GM23338 (cell line): ENCODE results near the gene ASIC3. TPM values are rescaled to one million over a fixed set of nuclear protein-coding genes. Genes with fewer than 3 reads are reported as not detected.
A peak's percentile ranks its signal among the peaks of the same experiment; 100 is the strongest.
"Not testable (repeated sequence)": the region's sequence is repeated elsewhere in the genome, so short reads cannot be mapped to it uniquely, and the experiment has no call there.

Source experiments
- ATAC-seq: fragments of 200-7000 bp; cut with Tn5 transposase; 3 replicates; pipeline ENCODE4 v1.9.1; 2020
- DNase-seq: peaks from one replicate; pipeline ENCODE4 v3.0.0-alpha.2; 2015; ENCODE audit warnings: low spot score
- H2AFZ ChIP-seq: fragments of 200-600 bp; sonication (generic); 2 replicates; pipeline ENCODE4 v1.8.0; 2016; ENCODE audit warnings: antibody characterized with exemption, mild to moderate bottlenecking, moderate library complexity
- H3F3A ChIP-seq: fragments of 200-600 bp; sonication (generic); replicated peaks from 2 replicates; pipeline ENCODE4 v1.8.0; 2017; ENCODE audit warnings: antibody characterized with exemption, mixed run types, low read depth
- H3K27ac ChIP-seq: fragments of 200-600 bp; sonication (generic); 2 replicates; pipeline ENCODE4 v1.6.1; 2016; ENCODE audit warnings: low read depth
- H3K27me3 ChIP-seq: fragments of 200-600 bp; sonication (generic); 2 replicates; pipeline ENCODE4 v1.8.0; 2016; ENCODE audit warnings: mild to moderate bottlenecking, mixed run types, moderate library complexity; ENCODE audit not compliant: insufficient read depth
- H3K36me3 ChIP-seq: fragments of 200-600 bp; sonication (generic); 2 replicates; pipeline ENCODE4 v1.8.0; 2016; ENCODE audit warnings: mild to moderate bottlenecking; ENCODE audit not compliant: insufficient read depth
- H3K4me1 ChIP-seq: fragments of 200-600 bp; sonication (generic); 2 replicates; pipeline ENCODE4 v1.8.0; 2016; ENCODE audit warnings: mild to moderate bottlenecking, moderate library complexity; ENCODE audit not compliant: insufficient read depth
- H3K4me2 ChIP-seq: fragments of 200-600 bp; sonication (generic); 2 replicates; pipeline ENCODE4 v1.7.1; 2017; ENCODE audit warnings: mixed run types
- H3K4me3 ChIP-seq: fragments of 200-600 bp; sonication (generic); 2 replicates; pipeline ENCODE4 v1.6.1; 2016; ENCODE audit warnings: mixed run types
- H3K79me2 ChIP-seq: fragments of 200-600 bp; sonication (generic); replicated peaks from 2 replicates; pipeline ENCODE4 v1.8.0; 2017; ENCODE audit warnings: mild to moderate bottlenecking; ENCODE audit not compliant: insufficient read depth
- H3K9me2 ChIP-seq: fragments of 200-600 bp; sonication (generic); 2 replicates; pipeline ENCODE4 v1.8.0; 2017; ENCODE audit not compliant: insufficient read depth
- H4K20me1 ChIP-seq: fragments of 200-600 bp; sonication (generic); replicated peaks from 2 replicates; pipeline ENCODE4 v1.8.0; 2017; ENCODE audit warnings: mild to moderate bottlenecking; ENCODE audit not compliant: insufficient read depth
- H3K27ac Mint-ChIP-seq: 2 replicates; pipeline ENCODE4 v1.8.0; 2020; ENCODE audit warnings: inconsistent platforms, mild to moderate bottlenecking, moderate library complexity, mixed read lengths
- H3K27me3 Mint-ChIP-seq: 3 replicates; pipeline ENCODE4 v1.8.0; 2022; ENCODE audit warnings: low read depth, mild to moderate bottlenecking, moderate library complexity, mixed read lengths, inconsistent platforms; ENCODE audit not compliant: insufficient read depth, poor library complexity
- H3K36me3 Mint-ChIP-seq: 3 replicates; pipeline ENCODE4 v1.8.0; 2021; ENCODE audit warnings: low read depth, mild to moderate bottlenecking, inconsistent platforms, moderate library complexity, mixed read lengths
- H3K4me1 Mint-ChIP-seq: 3 replicates; pipeline ENCODE4 v1.8.0; 2020; ENCODE audit warnings: mild to moderate bottlenecking, inconsistent platforms, mixed read lengths
- H3K4me3 Mint-ChIP-seq: 3 replicates; pipeline ENCODE4 v1.8.0; 2021; ENCODE audit warnings: moderate library complexity, mild to moderate bottlenecking, inconsistent platforms, mixed read lengths
- H3K9me3 Mint-ChIP-seq: 3 replicates; pipeline ENCODE4 v1.8.0; 2020; ENCODE audit warnings: moderate library complexity, mild to moderate bottlenecking, inconsistent platforms, mixed read lengths
- ETS1 ChIP-seq: IDR thresholded peaks from 2 replicates; pipeline ENCODE4 v1.6.1; 2016; ENCODE audit warnings: antibody characterized with exemption
- NANOG ChIP-seq: IDR thresholded peaks from 2 replicates; pipeline ENCODE4 v1.6.1; 2016; ENCODE audit warnings: antibody characterized with exemption, borderline replicate concordance
- POLR2AphosphoS5 ChIP-seq: IDR thresholded peaks from 2 replicates; pipeline ENCODE4 v1.6.1; 2016; ENCODE audit warnings: antibody characterized with exemption, low read depth
- REST ChIP-seq: IDR thresholded peaks from one replicate; pipeline ENCODE4 v1.6.1; 2018; ENCODE audit warnings: antibody characterized with exemption; ENCODE audit not compliant: unreplicated experiment
- ZNF331 ChIP-seq: fragments of 250-450 bp; sonication (Bioruptor Pico); IDR thresholded peaks from 2 replicates; pipeline ENCODE4 v1.5.0; 2020; ENCODE audit warnings: low read depth, mild to moderate bottlenecking, moderate library complexity
- polyA plus RNA-seq: library from polyadenylated mRNA; unstranded; fragments of >200 nt; fragmentation: Nextera tagmentation; extraction: Ambion mirVana; gene quantifications from 2 replicates; pipeline ENCODE4 v1.2.1, GENCODE V29; 2016
- total RNA-seq: library from RNA; depleted of rRNA; stranded (reverse); fragments of >200 nt; shearing (Covaris generic); gene quantifications from 2 replicates; pipeline ENCODE4 v1.2.3, GENCODE V29; 2014

ASIC3 gene
- total and polyA plus RNA-seq, 2 experiments from 2014 or later: 0.87 to 0.90 TPM

DNA sequence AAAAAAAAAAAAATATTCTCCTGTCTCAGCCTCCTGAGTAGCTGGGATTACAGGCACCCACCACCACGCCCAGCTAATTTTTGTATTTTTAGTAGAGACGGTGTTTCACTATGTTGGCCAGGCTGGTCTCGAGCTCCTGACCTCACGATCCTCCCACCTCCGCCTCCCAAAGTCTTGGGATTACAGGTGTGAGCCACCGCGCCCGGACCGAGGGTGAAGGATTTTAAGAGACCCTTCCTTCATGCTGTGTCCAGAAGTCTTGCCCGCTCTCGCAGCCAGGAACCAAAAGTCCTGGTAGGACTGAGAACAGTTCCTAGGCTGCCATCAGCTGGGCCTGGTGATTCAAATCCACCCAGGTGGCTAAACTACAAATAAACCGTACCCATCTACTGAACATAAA, 36.7 kb upstream of the ASIC3 start:
- not testable (repeated sequence) for H3K27ac Mint-ChIP-seq

DNA sequence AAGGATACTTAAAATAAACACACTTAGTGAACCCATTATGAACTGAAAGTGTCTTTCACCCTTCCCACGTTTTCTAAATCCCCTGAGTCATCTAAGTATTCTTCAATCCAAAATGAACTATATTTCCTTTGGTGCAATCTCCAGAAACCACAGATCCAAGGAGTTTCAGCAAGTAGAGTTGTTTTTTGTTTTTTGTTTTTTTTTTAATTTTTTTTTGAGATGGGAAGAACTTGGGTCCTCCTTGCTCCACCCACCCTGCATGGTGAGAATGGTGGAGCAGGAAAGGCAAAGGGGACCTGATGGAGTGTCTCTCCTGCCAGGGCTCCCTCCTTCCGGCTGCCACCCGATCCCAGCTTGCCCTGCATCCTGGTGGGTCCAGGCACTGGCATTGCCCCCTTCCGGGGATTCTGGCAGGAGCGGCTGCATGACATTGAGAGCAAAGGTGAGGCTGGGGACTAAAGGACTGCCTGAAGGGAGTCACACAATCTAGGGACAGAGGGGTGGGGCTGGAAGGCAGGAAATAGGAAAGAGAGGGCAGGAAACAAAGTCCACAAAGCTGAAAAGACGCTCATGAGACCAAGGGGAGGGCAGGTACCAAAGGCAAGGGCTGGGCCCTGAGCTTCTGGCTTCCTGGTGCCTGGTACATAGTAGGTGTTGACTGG, 36.2 kb upstream of the ASIC3 start:
- peaks cover 34% of the 10 kb centered on the region for H3K27me3 Mint-ChIP-seq

More for the DNA sequence above, 36.7 kb upstream of the ASIC3 start:
- not testable (repeated sequence) for H3F3A ChIP-seq, H3K9me2 ChIP-seq, H3K79me2 ChIP-seq, H2AFZ ChIP-seq, H3K36me3 ChIP-seq, H3K9me3 Mint-ChIP-seq, DNase-seq, H3K27ac ChIP-seq, ATAC-seq, H3K4me2 ChIP-seq, H4K20me1 ChIP-seq, H3K36me3 Mint-ChIP-seq, H3K4me3 ChIP-seq
- Mint-ChIP-seq H3K4me1 (peaks cover 40% of the 10 kb centered on the region), H3K27me3 (peaks cover 30% of the 10 kb centered on the region), H3K4me3 (peak overlapping the region; percentile 32; the same call in 1 of the 3 replicates)
- Histone ChIP-seq H3K27me3 (peaks cover 15% of the 10 kb centered on the region), H3K4me1 (peaks cover 27% of the 10 kb centered on the region)

More for the DNA sequence above, 36.2 kb upstream of the ASIC3 start:
- ATAC-seq: no peak
- Histone ChIP-seq H4K20me1 (no peaks in the 10 kb centered on the region), H3F3A (0 out of 2 replicates have a peak, but pooled peaks cover 8% of the 10 kb centered on the region), H3K79me2 (no peaks in the 10 kb centered on the region), H3K27me3 (peaks cover 21% of the 10 kb centered on the region), H2AFZ (no peak overlapping the region), H3K4me3 (peak overlapping the region; percentile 75; the same call in 1 of the 2 replicates), H3K4me1 (peaks cover 27% of the 10 kb centered on the region), H3K27ac (no peak overlapping the region), H3K9me2 (no peaks in the 10 kb centered on the region), H3K36me3 (no peaks in the 10 kb centered on the region), H3K4me2 (peak overlapping the region; percentile 88; the same call in 1 of the 2 replicates)
- H3K27ac Mint-ChIP-seq: no peak overlapping the region
- H3K4me3 Mint-ChIP-seq: peak overlapping the region; percentile 56; the same call in 1 of the 3 replicates
- H3K9me3 Mint-ChIP-seq: no peaks in the 10 kb centered on the region
- TF ChIP-seq POLR2AphosphoS5: no peak
- TF ChIP-seq REST: no peak
- 0 out of 2 replicates have a peak, but pooled peaks have one; percentile 12 for TF ChIP-seq ETS1
- no peak for TF ChIP-seq NANOG
- no peak for TF ChIP-seq ZNF331 (CRISPR knock-in tag)
- H3K4me1 Mint-ChIP-seq: peaks cover 40% of the 10 kb centered on the region
- DNase-seq: no peak
- peaks cover 7% of the 10 kb centered on the region; the same call in 1 of the 3 replicates for H3K36me3 Mint-ChIP-seq
